ENCODE data around the gene ZNRF1. TPM values are rescaled to one million over a fixed set of nuclear protein-coding genes. Genes with fewer than 3 reads are reported as not detected.

The ZNRF1 gene
- total RNA-seq, 2 experiments from 2014 or later = 11.0 to 13.7 TPM

GRCh38 chr16:75101635-75102034, 102.8 kb downstream of the ZNRF1 start:
- intact Hi-C loops (cut with micrococcal nuclease) = no loop called here
- Mint-ChIP-seq H3K27ac (no peak overlapping the region), H3K36me3 (ENCODE audit: low read depth) (peaks cover 8% of the 10 kb centered on the region), H3K4me1 (ENCODE audit: low read depth) (peaks cover 49% of the 10 kb centered on the region), H3K4me3 (no peak overlapping the region), H3K27me3 (no peaks in the 10 kb centered on the region), H3K9me3 (peaks cover 3% of the 10 kb centered on the region)
- CTCF ChIA-PET = interaction anchor here (1.9 to 7.6 kb wide), 2 partner anchors 10 to 103 kb away, joined by 6 to 50 read pairs; partner anchors contain the start of gene ZNRF1
- no peak for TF ChIP-seq CTCF (IDR thresholded peaks at IDR 0.05)
- DNase-seq (no peak), ATAC-seq (no peak)
- POLR2A ChIA-PET = no interaction called here

GRCh38 chr16:75102595-75102994, 103.8 kb downstream of the ZNRF1 start:
- H3K4me1 Mint-ChIP-seq (ENCODE audit: low read depth) = peaks cover 48% of the 10 kb centered on the region
- H3K9me3 Mint-ChIP-seq = peaks cover 3% of the 10 kb centered on the region
- peaks cover 8% of the 10 kb centered on the region for H3K36me3 Mint-ChIP-seq (ENCODE audit: low read depth)
- intact Hi-C loops (cut with micrococcal nuclease) = no loop called here
- ChIA-PET CTCF (interaction anchor here (1.9 to 7.6 kb wide), 2 partner anchors 9 to 104 kb away, joined by 6 to 50 read pairs; partner anchors contain the start of gene ZNRF1), POLR2A (no interaction called here)
- no peak overlapping the region for H3K27ac Mint-ChIP-seq
- no peaks in the 10 kb centered on the region for H3K27me3 Mint-ChIP-seq
- ATAC-seq = no peak
- TF ChIP-seq CTCF (IDR thresholded peaks at IDR 0.05) = no peak
- H3K4me3 Mint-ChIP-seq = no peak overlapping the region
- DNase-seq = no peak

GRCh38 chr16:75103994-75104393, 105.2 kb downstream of the ZNRF1 start:
- no peak for DNase-seq
- Mint-ChIP-seq H3K27ac (no peak overlapping the region), H3K9me3 (peaks cover 3% of the 10 kb centered on the region), H3K27me3 (no peaks in the 10 kb centered on the region), H3K36me3 (ENCODE audit: low read depth) (peaks cover 10% of the 10 kb centered on the region), H3K4me1 (ENCODE audit: low read depth) (peaks cover 47% of the 10 kb centered on the region), H3K4me3 (no peak overlapping the region)
- ChIA-PET CTCF (no interaction called here), POLR2A (no interaction called here)
- TF ChIP-seq CTCF (IDR thresholded peaks at IDR 0.05) = no peak
- intact Hi-C loops (cut with micrococcal nuclease) = no loop called here
- no peak for ATAC-seq

GRCh38 chr16:75104836-75105235, 106.0 kb downstream of the ZNRF1 start:
- ChIA-PET CTCF (interaction anchor here (0.6 to 1.5 kb wide), 2 partner anchors 106 to 446 kb away, joined by 5 to 6 read pairs; partner anchors contain the start of gene ZNRF1), POLR2A (no interaction called here)
- peaks cover 47% of the 10 kb centered on the region for H3K4me1 Mint-ChIP-seq (ENCODE audit: low read depth)
- no peak overlapping the region for H3K27ac Mint-ChIP-seq
- H3K36me3 Mint-ChIP-seq (ENCODE audit: low read depth) = peaks cover 10% of the 10 kb centered on the region
- DNase-seq (no peak), ATAC-seq (no peak)
- no peak for TF ChIP-seq CTCF (IDR thresholded peaks at IDR 0.05)
- intact Hi-C loops (cut with micrococcal nuclease) = loop anchor here (5.0 kb wide), 1 partner anchor 33 kb away; no protein-coding TSS in a partner anchor
- H3K27me3 Mint-ChIP-seq = no peaks in the 10 kb centered on the region
- H3K9me3 Mint-ChIP-seq = peaks cover 3% of the 10 kb centered on the region
- H3K4me3 Mint-ChIP-seq = no peak overlapping the region

GRCh38 chr16:75105306-75106061, 106.7 kb downstream of the ZNRF1 start:
- no peaks in the 10 kb centered on the region for H3K27me3 Mint-ChIP-seq
- ATAC-seq = no peak
- DNase-seq = no peak
- peaks cover 10% of the 10 kb centered on the region for H3K36me3 Mint-ChIP-seq (ENCODE audit: low read depth)
- no peak overlapping the region for H3K27ac Mint-ChIP-seq
- ChIA-PET POLR2A (no interaction called here), CTCF (interaction anchor here (1.5 kb wide), 1 partner anchor 107 kb away, joined by 6 read pairs; the partner anchor contains the start of gene ZNRF1)
- intact Hi-C loops (cut with micrococcal nuclease) = loop anchor here (5.0 kb wide), 1 partner anchor 33 kb away; no protein-coding TSS in a partner anchor
- H3K4me1 Mint-ChIP-seq (ENCODE audit: low read depth) = peaks cover 47% of the 10 kb centered on the region
- H3K4me3 Mint-ChIP-seq = no peak overlapping the region
- no peak for TF ChIP-seq CTCF (IDR thresholded peaks at IDR 0.05)
- peaks cover 3% of the 10 kb centered on the region for H3K9me3 Mint-ChIP-seq
